GM18519 (cell line): ENCODE measurements around the gene EPS8L3.
"Not testable (repeated sequence)": the region's sequence is repeated elsewhere in the genome, so short reads cannot be mapped to it uniquely, and the experiment has no call there.

Experiments
- ATAC-seq: cut with Tn5 transposase; IDR thresholded peaks from one replicate; pipeline ENCODE4 v1.9.1; 2021; ENCODE audit warnings: mild to moderate bottlenecking, moderate library complexity; ENCODE audit not compliant: unreplicated experiment, low FRiP score

The EPS8L3 gene

GRCh38 chr1:109716570-109717090 is 47.1 kb downstream of the EPS8L3 start:
- no peak for ATAC-seq

- no peak for ATAC-seq
Observed at GRCh38 chr1:109716121-109716520, 47.6 kb downstream of the EPS8L3 start.

GRCh38 chr1:109714661-109715372 is 48.9 kb downstream of the EPS8L3 start:
- no peak for ATAC-seq

- no peak for ATAC-seq
Observed at GRCh38 chr1:109713636-109714035, 50.1 kb downstream of the EPS8L3 start.

- ATAC-seq = no peak
Observed at GRCh38 chr1:109712321-109712864, 51.3 kb downstream of the EPS8L3 start.

- ATAC-seq = not testable (repeated sequence)
Observed at GRCh38 chr1:109711593-109712320, 52.0 kb downstream of the EPS8L3 start, which contains the start of gene GSTM5. TSS of gene GSTM5 (plus strand) at chr1:109712251. CDS start at chr1:109712313, 62 bp downstream.

GRCh38 chr1:109709822-109710221 is 53.9 kb downstream of the EPS8L3 start:
- not testable (repeated sequence) for ATAC-seq

GRCh38 chr1:109708949-109709348 is 54.8 kb downstream of the EPS8L3 start:
- not testable (repeated sequence) for ATAC-seq

- no peak for ATAC-seq
Observed at GRCh38 chr1:109705411-109705810, 58.3 kb downstream of the EPS8L3 start.

- no peak for ATAC-seq
Observed at GRCh38 chr1:109704173-109704572, 59.5 kb downstream of the EPS8L3 start.

- not testable (repeated sequence) for ATAC-seq
Observed at GRCh38 chr1:109702940-109703339, 60.8 kb downstream of the EPS8L3 start.
